Thyroid gland (tissue), 4 donors: ENCODE measurements around the gene CNNM1.

Experiments used
- CTCF ChIP-seq, 6 experiments: fragments of 200-600 bp in 3 of 6; fragments of 450-650 bp in 3 of 6; sonication (generic) in 3 of 6; IDR thresholded peaks; one replicate each; pipeline ENCODE4 v1.5.1; 2016 to 2019; ENCODE audit warnings: antibody characterized with exemption in 6 of 6, mild to moderate bottlenecking in 2 of 6, inconsistent platforms in 1 of 6, moderate library complexity in 1 of 6
- POLR2A ChIP-seq, 2 donors: fragments of 450-650 bp; IDR thresholded peaks; one replicate each; pipeline ENCODE4 v1.6.1; 2017; ENCODE audit warnings: antibody characterized with exemption in 2 of 2, mild to moderate bottlenecking in 2 of 2, moderate library complexity in 1 of 2

DNA sequence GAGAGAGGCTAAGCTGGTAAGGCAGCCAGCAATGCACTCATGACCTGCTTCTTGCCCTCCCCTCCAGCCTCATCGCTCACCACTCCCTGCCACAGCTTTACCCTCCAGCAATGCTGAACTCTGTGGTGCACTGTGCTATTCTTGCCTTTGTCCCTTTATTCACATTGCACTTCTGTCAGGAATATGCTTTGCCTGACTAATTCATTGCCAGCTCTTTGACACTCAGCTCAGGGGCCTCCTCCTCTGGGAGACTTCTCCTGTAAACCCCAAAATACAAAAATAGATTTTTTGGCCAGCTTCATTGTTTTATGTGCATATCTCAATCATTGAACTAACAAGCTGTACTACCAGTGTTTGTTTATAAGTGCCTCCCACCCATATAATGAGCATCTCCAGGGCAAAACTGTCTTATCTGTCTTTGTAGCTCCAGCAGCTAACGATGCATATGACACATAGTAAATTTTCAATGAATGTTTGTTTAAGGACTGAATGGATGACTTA, 8.2 kb downstream of the CNNM1 start:
- TF ChIP-seq CTCF (IDR thresholded peaks at IDR 0.05): no peak
- TF ChIP-seq POLR2A (IDR thresholded peaks at IDR 0.05): no peak
